Measurements from ENCODE around the gene CTNS.

- TF ChIP-seq CTCF (IDR thresholded peaks at IDR 0.05; ENCODE audit: poor library complexity) = no peak
- TF ChIP-seq EZH2phosphoT487 (IDR thresholded peaks at IDR 0.05; ENCODE audit: low read depth, severe bottlenecking, unreplicated experiment) = no peak
- TF ChIP-seq EZH2 (IDR thresholded peaks at IDR 0.05; ENCODE audit: borderline replicate concordance) = no peak
These were observed 41.7 kb downstream of the CTNS start for GRCh38 chr17:3678095-3678820.
